Subcutaneous adipose tissue (tissue), 4 donors: ENCODE results near the gene CAMTA2. TPM values are rescaled to one million over a fixed set of nuclear protein-coding genes. Genes with fewer than 3 reads are reported as not detected.

Experiments
- total RNA-seq, 4 donors: library from RNA; depleted of rRNA; stranded (reverse); fragments of >200 nt; gene quantifications; one replicate each; pipeline ENCODE4 v1.1.0, GENCODE V29; 2016
- TF ChIP-seq, protein P1 (sequence below): fragments of 450-650 bp; IDR thresholded peaks from one replicate; pipeline ENCODE4 v1.5.1; 2016; ENCODE audit warnings: low read depth, mild to moderate bottlenecking, control low read depth, antibody characterized with exemption, moderate library complexity

Gene CAMTA2
- total RNA-seq, 4 donors from 2014 or later: 11.4 to 21.9 (median 17.5) TPM

DNA sequence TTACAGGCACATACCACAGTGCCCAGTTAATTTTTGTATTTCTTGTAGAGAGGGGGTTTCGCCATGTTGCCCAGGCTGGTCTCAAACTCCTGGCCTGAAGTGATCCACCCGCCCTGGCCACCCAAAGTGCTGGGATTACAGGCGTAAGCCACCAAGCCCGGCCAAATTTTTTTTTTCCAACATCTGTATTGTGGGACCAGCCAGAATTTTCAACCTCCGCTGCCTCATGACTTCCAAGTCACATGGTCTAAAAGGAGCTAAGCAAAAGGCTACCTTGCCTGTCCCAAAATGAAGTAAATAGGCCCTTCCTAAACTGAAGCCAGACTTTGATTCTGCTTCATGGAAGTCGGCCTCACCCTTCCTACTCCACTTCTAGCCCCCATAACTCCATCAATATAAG is 15.6 kb downstream of the CAMTA2 start:
- TF ChIP-seq, protein P1, sequence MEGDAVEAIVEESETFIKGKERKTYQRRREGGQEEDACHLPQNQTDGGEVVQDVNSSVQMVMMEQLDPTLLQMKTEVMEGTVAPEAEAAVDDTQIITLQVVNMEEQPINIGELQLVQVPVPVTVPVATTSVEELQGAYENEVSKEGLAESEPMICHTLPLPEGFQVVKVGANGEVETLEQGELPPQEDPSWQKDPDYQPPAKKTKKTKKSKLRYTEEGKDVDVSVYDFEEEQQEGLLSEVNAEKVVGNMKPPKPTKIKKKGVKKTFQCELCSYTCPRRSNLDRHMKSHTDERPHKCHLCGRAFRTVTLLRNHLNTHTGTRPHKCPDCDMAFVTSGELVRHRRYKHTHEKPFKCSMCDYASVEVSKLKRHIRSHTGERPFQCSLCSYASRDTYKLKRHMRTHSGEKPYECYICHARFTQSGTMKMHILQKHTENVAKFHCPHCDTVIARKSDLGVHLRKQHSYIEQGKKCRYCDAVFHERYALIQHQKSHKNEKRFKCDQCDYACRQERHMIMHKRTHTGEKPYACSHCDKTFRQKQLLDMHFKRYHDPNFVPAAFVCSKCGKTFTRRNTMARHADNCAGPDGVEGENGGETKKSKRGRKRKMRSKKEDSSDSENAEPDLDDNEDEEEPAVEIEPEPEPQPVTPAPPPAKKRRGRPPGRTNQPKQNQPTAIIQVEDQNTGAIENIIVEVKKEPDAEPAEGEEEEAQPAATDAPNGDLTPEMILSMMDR: no peak

DNA sequence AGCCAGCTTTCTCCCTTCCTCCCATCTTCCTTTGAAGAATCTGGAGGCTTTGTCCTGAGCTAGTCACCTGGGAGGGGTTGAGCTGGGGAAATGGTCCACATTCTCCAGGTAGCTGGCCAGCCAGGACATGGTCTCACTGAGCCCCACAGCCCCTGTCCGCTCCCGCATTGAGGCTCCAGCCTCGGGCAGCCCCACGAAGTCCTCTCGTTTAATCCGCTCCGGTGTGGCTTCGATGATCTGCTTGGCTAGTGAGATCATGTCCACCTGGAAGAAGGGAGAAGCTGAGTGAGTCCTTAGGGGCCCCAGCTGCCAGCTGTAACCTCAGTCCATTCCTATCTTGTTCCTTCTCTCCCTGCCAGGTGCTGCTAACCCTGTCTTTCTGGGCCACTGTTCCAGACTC is 17.2 kb downstream of the CAMTA2 start:
- TF ChIP-seq, protein P1: no peak

DNA sequence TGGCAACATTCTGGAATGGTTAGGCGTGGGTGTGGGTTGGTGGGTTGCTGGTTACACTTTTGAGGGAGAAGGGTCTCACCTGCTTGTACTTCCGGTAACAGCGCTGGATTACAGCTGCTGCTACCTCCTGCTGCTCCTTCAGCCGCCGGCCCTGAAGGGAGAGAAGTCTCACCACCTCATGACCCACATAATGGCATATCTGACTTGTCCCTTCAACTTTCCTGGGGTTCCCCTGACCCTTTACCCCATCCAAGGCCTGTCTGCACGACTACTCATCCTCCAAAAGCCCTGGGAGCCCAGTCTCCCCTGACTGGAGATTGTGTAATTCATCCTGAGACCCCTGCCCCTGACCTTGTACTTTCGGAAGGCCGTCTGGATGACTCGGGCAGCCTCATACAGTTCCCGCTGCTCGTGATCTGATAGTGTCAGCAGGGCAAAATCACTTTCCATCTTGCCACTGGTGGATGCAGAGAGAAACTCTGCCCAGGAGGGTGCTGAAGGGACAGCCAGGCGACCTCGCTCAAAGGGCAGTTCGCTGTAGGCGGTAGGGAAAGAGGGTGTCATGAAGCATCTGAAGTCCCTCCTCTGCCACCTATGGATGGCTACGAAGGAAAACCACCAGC is 17.8 kb downstream of the CAMTA2 start:
- TF ChIP-seq, protein P1: no peak

DNA sequence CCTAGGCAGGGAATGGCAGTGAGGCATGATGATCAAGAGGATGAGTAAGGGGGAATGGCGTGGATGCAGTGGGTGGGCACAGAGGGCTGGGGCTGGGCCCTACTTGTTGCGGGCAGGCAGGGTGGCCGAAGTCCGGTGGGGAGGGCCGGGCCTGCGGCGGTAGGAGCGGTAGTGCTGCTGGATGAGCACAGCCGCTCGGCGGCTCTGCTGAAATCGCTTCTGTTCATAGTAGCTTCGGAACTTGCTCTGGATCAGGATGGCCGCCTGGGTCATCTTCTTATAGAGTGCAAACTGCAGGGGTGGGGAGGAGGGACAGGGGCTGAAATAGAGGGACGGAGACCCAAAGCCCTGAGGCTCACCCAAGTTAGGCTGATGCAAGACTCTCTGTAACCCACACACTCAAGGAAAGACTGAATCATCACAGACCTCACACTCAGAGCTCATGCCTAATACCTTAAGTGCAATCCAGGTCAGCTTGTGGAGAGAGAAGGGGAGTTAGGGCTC is 18.4 kb downstream of the CAMTA2 start:
- TF ChIP-seq, protein P1: no peak

DNA sequence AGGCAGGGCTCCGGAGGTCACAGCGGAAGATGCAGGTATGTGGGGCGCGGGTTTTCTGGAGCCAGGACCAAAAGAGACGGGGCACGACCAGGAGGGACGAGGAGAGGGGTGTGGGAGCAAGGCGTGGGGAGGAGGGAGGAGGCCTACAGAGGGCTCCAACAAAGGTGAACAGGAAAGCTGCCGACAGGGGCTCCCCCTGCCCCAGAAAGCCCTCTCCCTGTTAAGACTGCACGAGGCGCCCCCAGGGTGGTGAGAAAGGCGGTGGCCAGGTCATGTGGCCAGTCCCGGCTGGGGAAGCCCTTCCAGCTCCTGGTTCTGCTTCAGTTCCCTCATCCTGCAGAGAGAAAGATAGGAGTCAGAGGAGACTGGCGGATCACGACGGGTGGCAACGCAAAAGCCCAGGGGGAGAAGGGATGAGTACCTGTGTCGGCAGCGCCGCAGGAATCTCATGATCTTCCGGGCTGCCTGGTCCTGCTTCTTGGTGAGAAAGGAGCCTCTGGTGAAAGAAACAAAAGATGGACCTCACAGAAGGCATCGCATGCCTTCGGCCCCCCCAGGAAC is 18.9 kb downstream of the CAMTA2 start:
- TF ChIP-seq, protein P1: no peak

DNA sequence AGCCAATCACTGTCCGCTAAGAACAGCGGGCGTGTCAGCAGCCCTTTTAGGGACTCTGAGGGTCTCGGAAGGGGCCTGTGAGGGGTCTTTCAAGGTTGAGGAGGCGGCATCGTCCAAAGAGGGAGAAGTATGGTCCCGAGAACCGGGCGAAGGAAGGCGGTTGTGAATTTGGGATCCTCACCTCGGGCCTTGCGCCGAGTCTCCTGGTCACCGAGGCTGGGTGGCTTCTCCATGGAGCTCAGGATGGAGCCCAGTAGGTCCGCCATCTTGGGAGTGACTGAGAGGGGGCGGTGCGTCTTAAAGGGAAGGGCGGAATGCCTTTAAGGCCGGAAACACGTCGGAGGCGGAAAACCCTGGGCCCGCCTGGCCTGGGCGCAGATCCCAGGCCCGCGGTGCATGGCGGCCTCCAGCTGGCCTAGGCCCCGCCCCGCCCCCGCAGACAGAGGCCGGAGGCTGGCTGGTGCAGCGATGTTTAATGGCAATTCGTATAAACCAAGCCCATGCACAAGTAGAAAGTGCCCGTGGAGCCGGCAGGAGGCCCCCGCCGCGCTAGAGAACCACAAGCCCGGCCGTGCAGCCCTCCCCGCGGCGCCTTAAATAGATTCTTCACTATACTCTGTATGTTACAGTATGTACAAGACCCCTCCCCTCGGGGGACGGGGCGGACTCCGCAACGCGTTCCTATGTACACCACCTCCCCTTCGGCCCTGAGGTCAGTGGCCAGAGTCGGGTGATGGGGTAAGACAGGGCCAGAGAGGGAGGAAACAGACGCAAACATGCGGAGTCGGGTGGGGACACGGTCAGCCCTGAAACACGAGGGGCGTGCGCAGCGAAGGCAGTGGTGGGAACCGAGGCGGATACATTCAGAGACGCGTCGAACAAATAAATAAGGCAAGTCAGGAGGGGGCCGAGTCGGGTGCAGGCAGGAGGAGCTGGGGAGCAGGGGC is 19.7 kb downstream of the CAMTA2 start, which contains the start of gene SPAG7:
SPAG7 (minus strand) TSS at position 279 of the 947 bp plus-strand sequence; CDS start at position 266, 13 bp downstream.
- TF ChIP-seq, protein P1: no peak
